ENCODE measurements around the gene WDR45B. TPM values are rescaled to one million over a fixed set of nuclear protein-coding genes. Genes with fewer than 3 reads are reported as not detected.

The WDR45B gene
- total RNA-seq, 1 donor from 2014 or later: 67.1 TPM

DNA sequence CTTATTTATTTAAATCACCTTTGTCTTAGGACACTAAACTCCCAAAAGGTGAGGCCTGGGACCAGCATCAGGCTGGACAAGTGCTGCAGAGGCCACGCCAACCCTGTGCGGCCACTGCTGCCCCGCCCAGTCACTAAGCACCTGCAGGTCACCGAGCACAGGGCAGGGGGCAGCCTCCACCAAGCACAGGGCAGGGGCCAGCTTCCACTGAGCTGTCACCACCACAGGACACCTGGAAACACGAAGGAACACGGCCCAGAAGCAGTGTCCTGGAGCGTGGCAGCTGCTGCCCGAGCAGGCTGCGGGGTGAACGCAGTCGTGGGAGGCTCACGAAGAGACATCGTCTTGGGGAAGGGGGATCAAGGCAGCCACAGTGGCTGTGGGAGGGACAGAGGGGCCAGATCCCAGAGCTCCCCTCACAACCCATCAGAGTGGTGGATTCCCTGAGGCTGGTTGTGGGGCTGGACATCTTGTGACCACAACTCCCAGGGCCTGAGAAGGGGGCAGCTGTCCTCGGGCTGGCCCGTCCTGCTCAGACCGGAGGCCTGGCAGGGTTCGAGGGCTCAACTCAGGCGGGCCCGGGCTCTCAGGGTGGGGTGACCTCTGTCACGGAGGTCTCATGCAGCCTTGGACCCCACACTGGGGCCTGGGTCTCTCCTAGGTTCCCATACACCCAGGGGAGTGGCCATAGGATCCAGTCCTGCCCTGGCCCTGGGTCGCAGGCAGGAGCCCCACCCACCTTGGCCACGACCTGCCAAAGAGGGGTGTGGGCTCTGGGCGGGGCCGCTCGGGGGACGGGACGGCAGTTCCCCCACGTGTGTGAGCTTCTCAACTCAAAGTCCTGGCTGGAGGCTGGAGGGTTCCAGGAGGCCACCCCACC is 31.6 kb upstream of the WDR45B start:
- ATAC-seq (no peak), DNase-seq (ENCODE audit: low spot score) (no peak)
- intact Hi-C loops (cut with DNase I): no loop called here

DNA sequence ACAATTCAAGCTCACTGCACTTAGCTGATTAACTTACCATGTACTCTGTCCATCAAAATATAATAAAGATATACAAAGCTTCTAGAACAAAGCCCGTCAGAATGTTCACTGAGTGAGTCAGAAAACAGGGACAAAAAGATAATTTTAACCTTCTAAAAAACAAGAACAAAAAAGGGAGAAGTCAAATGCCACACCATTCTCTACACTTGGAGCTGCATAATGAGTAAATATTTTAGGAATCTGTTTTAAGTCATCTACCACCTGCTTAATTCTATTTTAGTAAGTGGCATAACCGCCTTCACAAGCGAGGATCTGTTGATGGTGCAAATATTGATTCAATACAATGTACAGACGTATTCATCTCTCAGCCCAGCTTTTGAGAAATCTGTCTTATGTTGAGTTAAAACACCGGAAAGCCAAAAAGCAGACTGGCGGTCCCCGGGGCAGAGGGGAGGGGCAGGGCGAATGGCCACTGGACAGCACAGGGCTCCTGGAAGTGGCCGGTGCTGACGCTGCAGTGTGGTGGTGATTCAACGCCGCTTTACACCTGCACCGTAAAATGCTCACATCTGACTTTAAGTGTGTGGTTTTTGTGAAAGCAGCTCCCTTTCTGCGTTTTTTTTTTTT is 30.1 kb upstream of the WDR45B start:
- DNase-seq (ENCODE audit: low spot score) (no peak), ATAC-seq (no peak)
- intact Hi-C loops (cut with DNase I): no loop called here

DNA sequence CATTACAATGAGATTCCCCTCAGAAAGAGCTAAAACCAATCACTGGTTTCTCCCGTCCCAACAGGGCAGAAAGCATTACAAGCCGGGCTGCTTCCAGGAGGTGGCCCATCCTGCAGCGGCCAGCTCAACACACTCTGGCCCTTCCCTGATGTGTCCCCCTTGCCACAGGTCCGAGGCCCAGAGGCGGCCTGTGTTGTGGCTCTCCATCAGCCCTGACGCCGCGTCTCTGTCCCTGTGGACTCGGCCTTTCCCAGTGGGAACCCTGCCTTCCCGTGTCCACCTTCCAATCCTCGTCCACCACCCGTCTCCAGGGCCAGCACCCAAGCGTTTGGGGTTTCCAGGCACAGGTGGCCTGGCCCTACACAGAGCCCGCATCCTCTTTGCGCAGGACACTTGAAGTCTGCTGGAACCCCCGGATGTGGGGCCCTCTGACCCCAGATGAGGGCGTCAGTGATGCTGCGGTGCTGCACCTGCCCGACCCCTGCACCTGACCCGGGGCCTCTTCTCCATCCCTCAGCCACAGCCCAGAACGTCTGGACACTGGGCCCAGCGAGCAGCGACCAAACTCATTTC is 29.2 kb upstream of the WDR45B start:
- intact Hi-C loops (cut with DNase I): no loop called here
- ATAC-seq (no peak), DNase-seq (ENCODE audit: low spot score) (no peak)

DNA sequence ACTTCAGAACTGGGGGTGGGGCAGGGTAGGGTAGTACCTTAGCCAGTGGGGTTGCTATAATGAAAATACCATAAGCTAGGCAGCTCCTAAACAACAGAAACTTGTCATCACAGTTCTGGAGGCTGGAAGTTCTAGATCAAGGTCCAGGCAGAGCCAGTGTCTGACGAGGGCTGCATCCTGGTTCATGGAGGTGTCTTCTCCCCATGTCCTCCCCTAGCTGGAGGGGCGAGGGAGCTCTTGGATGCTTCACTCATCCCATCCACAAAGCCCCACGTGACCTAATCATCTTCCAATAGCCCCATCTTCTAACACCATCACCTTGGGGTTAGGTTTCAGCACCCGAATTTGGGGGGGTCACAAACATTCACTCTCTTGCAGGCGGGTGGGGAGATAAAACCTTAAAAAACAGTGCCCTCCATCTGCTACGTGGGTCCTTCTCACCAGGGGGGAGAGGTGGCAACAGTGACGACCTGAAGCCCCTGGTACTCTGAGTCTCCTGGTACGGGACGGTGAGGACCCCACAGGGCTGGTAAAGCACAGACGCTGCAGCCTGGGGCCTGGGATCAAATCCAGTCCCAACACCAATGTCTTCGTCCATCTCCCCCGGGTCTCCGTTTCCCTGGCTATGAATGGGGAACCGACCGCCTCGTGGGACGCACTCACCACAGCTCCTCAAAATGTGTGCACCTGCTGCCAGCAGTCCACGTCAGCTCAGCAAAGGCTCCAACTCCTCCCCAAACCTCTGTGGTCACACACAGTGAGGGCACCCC is 27.4 kb upstream of the WDR45B start:
- intact Hi-C loops (cut with DNase I): no loop called here
- DNase-seq (ENCODE audit: low spot score) (no peak), ATAC-seq (peak; percentile 11)

DNA sequence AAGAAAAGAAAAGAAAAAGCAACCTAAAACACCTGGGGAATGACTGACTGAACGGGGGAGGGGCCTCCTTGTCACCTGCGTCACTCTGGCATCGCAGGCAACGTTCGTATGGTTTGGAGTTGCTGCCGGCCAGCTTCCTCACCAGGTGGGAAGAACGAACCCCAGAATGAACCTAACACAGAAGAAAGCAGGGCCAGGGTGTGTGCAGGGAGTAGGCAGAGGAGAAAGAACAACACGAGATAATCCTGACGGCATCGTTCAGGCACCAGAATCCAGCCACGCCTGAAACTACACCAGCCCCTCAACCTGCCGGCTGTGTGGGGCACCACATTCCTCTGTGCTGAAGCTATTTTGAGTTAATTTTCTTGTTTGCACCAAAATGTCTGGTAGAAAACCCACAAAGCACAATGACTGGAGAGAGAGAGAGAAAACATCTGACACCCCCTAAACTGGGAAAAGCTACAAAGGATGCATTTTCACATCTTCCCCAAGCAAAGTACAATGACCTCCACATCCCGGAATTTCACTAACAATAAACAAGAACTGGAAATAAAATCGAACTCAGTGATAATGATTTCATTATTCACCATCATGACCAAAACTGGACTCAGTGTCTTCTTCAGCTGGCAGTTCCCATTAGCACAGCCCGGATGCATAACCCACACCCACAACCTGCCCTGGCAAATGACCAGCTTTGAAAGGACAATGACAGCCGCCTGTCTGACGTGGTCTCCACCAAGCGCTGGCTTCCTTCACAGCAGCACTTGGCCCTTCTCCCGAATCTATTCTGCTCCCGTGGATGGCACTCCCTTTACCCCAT is 26.6 kb upstream of the WDR45B start:
- DNase-seq (ENCODE audit: low spot score) (no peak), ATAC-seq (peak; percentile 55)
- intact Hi-C loops (cut with DNase I): no loop called here

DNA sequence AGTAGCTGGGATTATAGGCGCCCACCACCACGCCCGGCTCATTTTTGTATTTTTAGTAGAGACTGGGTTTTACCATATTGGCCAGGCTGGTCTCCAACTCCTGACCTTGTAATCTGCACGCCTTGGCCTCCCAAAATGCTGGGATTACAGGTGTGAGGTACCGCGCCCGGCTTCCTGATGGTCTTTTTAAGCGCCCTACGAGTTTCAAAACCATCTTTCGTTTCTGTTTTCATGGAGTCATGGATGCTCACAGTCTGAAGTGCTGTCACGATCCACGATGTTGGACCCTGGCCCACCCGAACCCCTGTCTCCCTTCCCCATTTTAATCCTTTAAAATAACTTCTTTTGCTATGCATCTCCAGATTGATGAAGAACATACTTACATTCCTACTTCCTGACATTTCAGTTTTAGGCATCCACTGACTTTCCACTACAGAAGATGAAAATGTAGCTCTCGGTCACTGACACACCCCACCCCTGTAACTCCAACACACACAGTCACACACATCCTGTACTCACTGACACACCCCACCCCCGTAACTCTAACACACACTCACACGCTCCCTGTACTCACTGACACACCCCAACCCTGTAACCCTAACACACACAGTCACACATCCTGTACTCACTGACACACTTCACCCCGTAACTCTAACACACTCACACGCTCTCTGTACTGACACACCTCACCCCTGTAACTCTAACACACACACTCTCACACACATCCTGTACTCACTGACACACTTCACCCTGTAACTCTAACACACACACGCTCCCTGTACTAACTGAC is 22.6 kb upstream of the WDR45B start:
- ATAC-seq (no peak), DNase-seq (ENCODE audit: low spot score) (peak; percentile 42)
- intact Hi-C loops (cut with DNase I): no loop called here

DNA sequence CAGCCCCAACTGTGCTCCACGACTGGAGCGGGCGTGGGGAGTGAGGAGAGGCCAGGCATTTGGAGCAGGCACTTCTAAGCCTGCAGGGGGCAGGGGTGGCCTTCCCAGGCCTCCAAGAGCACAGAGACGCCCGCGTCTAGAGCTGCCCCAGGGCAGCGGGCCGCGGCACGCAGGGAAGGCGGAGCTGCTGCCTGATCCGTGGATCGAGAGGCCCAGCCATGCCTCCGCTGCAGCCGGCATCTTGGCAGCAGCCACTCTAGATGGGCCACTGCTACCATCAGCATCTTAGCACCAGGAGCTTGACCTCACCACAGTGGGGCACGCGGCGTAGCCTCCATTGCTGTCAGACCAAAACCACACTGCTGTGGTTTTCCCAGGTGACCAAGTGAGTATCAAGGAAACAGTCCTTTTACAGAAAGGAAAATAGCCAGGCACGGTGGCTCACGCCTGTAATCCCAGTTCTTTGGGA is 20.4 kb upstream of the WDR45B start:
- intact Hi-C loops (cut with DNase I): no loop called here
- no peak for DNase-seq (ENCODE audit: low spot score)
- ATAC-seq: peak; percentile 87

DNA sequence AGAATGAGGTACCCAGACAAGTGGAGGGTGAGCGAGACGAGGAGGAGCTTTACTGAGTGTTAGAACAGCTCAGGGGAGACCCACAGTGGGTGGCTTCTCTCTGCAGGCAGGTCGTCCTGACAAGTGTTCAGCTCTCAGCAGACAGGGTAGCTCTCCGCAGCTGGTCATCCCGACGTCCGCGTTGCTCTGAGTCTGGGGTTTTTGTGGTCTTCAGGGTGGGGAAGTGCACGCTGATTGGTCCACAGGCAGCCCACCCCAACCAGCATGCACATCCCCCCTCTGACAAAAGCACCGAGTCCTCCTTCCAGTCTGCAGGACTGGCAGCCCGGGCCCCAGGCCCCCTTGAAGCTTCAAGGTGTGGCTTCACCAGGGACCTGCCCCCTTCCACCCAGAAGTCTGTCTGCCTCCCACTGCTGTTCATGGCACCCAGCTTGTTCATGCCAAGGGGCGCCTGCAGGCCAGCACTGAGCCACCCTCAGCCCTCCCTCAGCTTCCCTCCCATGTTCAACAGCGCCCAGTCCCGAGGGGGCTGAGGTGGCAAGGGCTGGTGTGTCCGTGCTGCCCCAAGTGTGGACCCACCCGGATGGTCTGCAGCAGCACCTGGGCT is 19.9 kb upstream of the WDR45B start:
- ATAC-seq: no peak
- intact Hi-C loops (cut with DNase I): no loop called here

DNA sequence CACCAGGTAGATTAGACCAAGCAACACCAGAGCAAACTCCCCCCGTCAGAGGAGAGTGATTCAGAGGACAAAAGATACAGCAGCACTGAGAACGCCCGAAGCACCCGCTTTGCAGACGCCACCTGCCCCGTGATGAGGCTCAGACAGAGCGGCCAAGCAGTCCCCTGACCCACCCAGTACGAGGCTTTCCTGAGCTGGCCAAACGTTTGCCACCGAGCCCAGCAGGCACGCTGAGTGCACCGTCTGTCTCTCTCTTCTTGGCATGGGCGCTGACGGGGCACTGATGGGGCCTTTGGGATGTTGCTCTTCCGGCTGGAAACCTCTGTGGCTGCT is 19.4 kb upstream of the WDR45B start:
- ATAC-seq (no peak), DNase-seq (ENCODE audit: low spot score) (no peak)
- intact Hi-C loops (cut with DNase I): no loop called here

More for the DNA sequence above, 19.9 kb upstream of the WDR45B start:
- DNase-seq (ENCODE audit: low spot score): no peak

DNA sequence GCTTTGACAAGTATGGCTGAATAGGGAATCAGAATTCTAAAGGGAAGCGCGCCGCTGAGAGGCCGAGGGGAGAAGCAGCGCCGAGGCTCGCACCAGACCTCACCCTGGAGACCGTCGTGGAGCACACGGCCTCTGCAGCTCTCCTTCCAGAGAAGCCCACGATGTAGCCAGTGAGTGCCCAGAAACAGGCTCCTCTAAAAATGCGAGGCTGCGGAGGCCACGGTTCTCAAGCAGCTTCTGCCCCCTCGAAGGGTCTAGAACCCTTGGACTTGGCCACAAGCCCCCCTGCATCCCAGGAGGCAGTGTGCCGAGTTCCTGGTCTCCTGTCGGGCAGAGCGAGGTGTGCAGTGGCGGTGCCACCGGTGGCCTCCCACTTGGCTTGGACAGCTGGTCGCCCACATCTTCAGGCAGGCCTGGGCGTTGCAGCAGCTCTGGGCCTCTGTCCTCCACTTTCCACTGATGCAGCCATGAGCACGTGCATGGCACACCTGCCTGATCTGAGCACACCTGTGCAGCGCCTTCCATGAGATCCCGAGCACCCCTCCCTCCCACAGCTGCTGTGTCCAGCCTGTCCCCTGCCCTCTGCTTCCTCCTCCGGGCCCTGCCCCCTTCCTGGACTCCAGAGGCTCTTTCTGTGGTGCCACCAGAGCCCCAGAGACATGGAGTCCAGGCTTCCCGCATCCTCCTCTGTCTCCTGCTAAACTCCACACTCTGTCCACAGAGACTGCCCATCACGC is 18.9 kb upstream of the WDR45B start:
- intact Hi-C loops (cut with DNase I): no loop called here
- no peak for DNase-seq (ENCODE audit: low spot score)
- no peak for ATAC-seq

DNA sequence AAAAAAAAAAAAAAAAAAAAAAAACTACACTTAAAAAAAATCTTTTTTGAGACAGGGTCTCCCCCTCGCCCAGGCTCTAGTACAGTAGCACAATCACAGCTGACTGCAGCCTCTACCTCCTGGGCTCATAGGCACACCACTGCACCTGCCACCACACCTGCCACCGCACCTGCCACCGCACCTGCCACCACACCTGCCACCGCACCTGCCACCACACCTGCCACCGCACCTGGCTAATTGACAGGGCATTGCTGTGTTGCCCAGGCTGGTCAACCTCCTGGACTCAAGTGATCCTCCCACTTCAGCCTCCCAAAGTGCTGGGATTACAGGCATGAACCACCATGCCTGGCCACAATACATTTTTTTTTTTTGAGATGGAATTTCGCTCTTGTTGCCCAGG is 17.6 kb upstream of the WDR45B start:
- no peak for DNase-seq (ENCODE audit: low spot score)
- no peak for ATAC-seq
- intact Hi-C loops (cut with DNase I): no loop called here

DNA sequence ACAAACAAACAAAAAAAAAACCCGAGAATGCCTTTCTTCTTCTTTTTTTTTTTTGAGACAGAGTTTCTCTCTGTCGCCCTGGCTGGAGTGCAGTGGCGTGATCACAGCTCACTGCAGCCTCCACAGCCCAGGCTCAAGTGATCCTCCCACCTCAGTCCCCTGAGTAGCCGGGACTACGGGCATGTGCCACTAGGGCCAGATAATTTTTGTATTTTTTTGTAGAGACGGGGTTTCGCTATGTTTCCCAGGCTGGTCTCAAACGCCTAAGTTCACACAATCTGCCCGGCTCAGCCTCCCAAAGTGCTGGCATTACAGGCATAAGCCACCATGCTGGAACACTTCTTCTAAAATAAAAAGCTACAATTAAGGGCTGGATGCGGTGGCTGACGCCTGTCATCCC is 17.0 kb upstream of the WDR45B start:
- intact Hi-C loops (cut with DNase I): no loop called here
- ATAC-seq: no peak
- no peak for DNase-seq (ENCODE audit: low spot score)

DNA sequence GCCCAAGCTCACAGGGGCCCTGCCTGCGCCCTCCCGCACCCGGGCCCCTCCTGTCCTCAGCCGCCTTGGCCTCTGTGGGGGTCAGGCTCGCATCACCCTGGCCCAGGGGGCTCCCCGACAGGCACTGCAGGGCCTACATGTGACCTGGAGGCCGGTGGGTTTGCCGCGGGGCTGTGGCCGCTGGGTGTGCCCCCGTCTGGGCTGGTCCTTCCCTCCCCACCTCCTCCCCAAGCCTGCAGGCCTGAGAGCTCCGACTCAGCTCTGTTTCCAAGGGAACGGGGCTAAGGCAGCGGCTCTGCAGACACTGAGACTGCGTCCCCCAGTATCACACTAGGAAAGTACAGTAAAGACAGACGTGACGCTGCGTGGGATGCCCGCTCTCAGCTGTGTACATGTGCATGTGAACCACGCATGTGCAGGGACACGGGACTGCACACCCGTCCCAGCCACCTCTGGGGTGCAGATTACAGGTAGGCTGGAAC is 16.5 kb upstream of the WDR45B start:
- intact Hi-C loops (cut with DNase I): loop anchor here (5.0 kb wide), 1 partner anchor 103 kb away; no protein-coding TSS in a partner anchor
- DNase-seq (ENCODE audit: low spot score): no peak
- ATAC-seq: no peak

DNA sequence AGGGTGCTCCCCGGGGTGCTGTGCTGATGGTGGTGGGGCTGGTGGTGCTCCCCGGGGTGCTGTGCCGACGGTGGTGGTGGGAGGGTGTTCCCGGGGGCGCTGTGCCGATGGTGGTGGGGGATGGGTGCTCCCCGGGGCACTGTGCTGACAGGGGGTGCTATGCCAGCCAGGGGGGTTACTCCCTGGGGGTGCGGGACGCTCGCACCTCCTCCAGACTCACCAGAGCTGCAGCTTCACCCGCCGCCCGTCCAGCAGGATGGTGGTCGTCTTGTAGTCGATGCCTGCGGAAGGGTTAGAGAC is 16.0 kb upstream of the WDR45B start:
- DNase-seq (ENCODE audit: low spot score) (no peak), ATAC-seq (no peak)
- intact Hi-C loops (cut with DNase I): loop anchor here (5.0 kb wide), 1 partner anchor 103 kb away; no protein-coding TSS in a partner anchor

DNA sequence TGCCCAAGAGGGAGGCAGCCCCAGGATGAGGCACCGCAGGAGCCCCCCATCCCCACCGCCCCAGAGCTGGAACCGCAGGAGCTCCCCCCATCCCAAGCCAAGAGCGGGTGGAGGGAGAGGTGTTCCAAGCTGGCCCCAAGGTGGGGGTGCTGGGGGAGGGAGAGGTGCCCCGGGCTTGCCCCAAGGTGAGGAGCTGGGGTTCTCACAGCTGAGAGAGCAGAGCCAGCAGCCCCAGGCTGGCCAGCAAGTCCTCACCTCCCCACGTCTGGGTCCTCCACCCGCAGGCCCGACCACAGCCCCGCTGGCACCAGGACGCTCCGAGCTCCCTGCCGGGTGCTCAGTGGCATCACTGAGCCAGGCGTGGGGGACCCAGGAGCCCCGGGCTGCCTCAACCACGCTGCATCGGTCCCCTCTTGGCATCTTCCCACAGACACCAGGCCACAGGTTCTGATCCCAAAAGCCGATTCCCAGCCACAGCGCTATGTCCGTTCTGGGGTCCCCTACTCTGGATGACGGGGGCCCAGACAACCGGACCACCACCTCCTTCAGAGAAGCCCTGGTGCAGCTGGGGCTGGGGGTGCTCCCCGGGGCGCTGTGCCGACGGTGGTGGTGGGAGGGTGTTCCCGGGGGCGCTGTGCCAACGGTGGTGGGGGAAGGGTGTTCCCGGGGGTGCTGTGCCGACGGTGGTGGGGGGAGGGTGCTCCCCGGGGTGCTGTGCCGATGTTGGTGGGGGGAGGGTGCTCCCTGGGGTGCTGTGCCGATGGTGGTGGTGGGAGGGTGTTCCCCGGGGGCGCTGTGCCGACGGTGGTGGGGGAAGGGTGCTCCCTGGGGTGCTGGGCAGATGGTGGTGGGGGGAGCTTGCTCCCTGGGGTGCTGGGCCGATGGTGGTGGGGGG is 15.4 kb upstream of the WDR45B start:
- no peak for ATAC-seq
- intact Hi-C loops (cut with DNase I): loop anchor here (5.0 kb wide), 1 partner anchor 104 kb away; no protein-coding TSS in a partner anchor

More for the DNA sequence above, 15.4 kb upstream of the WDR45B start:
- DNase-seq (ENCODE audit: low spot score): no peak
